ENCODE data around the gene ATP11A. TPM values are rescaled to one million over a fixed set of nuclear protein-coding genes. Genes with fewer than 3 reads are reported as not detected.

Gene ATP11A
- total and polyA plus RNA-seq, 8 donors, result 9.3 to 51.0 (median 30.5) TPM

GRCh38 chr13:112918266-112918665 lies 228.4 kb downstream of the ATP11A start:
- intact Hi-C loops (cut with DNase I), result no loop called here
- Histone ChIP-seq H3K9me3 (no peaks in the 10 kb centered on the region), H3K36me3 (no peaks in the 10 kb centered on the region), H3K27me3 (no peaks in the 10 kb centered on the region), H3K4me3 (no peak overlapping the region), H3K4me1 (no peaks in the 10 kb centered on the region), H3K27ac (no peak overlapping the region)
- 84 to 91% methylated on average over 8 of the region's 8 CpGs for WGBS, 2 donors
- FAIRE-seq (no peak), DNase-seq (no peak), ATAC-seq (no peak)
- no peak for TF ChIP-seq CTCF (IDR thresholded peaks at IDR 0.05)

- no peak for ATAC-seq
- no peaks in the 10 kb centered on the region for H3K4me1 ChIP-seq
- FAIRE-seq, result no peak
- no peak overlapping the region for H3K4me3 ChIP-seq
- TF ChIP-seq CTCF (IDR thresholded peaks at IDR 0.05), result no peak
- DNase-seq, result no peak
- 89 to 90% methylated on average over 13 of the region's 13 CpGs for WGBS, 2 donors
- intact Hi-C loops (cut with DNase I), result no loop called here
- no peaks in the 10 kb centered on the region for H3K36me3 ChIP-seq
- no peak overlapping the region for H3K27ac ChIP-seq
- no peaks in the 10 kb centered on the region for H3K27me3 ChIP-seq
- no peaks in the 10 kb centered on the region for H3K9me3 ChIP-seq
These were observed 228.9 kb downstream of the ATP11A start for GRCh38 chr13:112918746-112919145.

- peaks cover 0 to 3% (median 0%) of the 10 kb centered on the region in 3 donors for H3K4me1 ChIP-seq
- DNase-seq (no peak), ATAC-seq (no peak), FAIRE-seq (no peak)
- H3K4me3 ChIP-seq, result no peak overlapping the region
- H3K9me3 ChIP-seq, result no peaks in the 10 kb centered on the region
- TF ChIP-seq CTCF (IDR thresholded peaks at IDR 0.05), result no peak
- no peaks in the 10 kb centered on the region for H3K36me3 ChIP-seq
- no peak overlapping the region for H3K27ac ChIP-seq
- intact Hi-C loops (cut with DNase I), result no loop called here
- whole genome bisulfite sequencing, 2 donors, result 79 to 89% methylated on average over 12 of the region's 12 CpGs
- no peaks in the 10 kb centered on the region for H3K27me3 ChIP-seq
These were observed 234.1 kb downstream of the ATP11A start for GRCh38 chr13:112923962-112924361.

- H3K4me1 ChIP-seq, result peaks cover 0 to 7% (median 1%) of the 10 kb centered on the region in 3 donors
- no peaks in the 10 kb centered on the region for H3K36me3 ChIP-seq
- FAIRE-seq (no peak), DNase-seq (no peak), ATAC-seq (no peak)
- no peak overlapping the region for H3K27ac ChIP-seq
- H3K27me3 ChIP-seq, result no peaks in the 10 kb centered on the region
- intact Hi-C loops (cut with DNase I), result no loop called here
- no peaks in the 10 kb centered on the region for H3K9me3 ChIP-seq
- 85 to 91% methylated on average over 2 of the region's 2 CpGs for WGBS, 2 donors
- no peak overlapping the region for H3K4me3 ChIP-seq
- no peak for TF ChIP-seq CTCF (IDR thresholded peaks at IDR 0.05)
These were observed 234.5 kb downstream of the ATP11A start for GRCh38 chr13:112924365-112924764.

GRCh38 chr13:112926003-112926402 lies 236.2 kb downstream of the ATP11A start:
- no peak overlapping the region for H3K27ac ChIP-seq
- no peak overlapping the region for H3K4me3 ChIP-seq
- intact Hi-C loops (cut with DNase I), result no loop called here
- DNase-seq (no peak), ATAC-seq (no peak), FAIRE-seq (no peak)
- no peaks in the 10 kb centered on the region for H3K36me3 ChIP-seq
- H3K4me1 ChIP-seq, result peaks cover 0 to 9% (median 5%) of the 10 kb centered on the region in 3 donors
- H3K9me3 ChIP-seq, result no peaks in the 10 kb centered on the region
- no peak for TF ChIP-seq CTCF (IDR thresholded peaks at IDR 0.05)
- H3K27me3 ChIP-seq, result no peaks in the 10 kb centered on the region
- 91 to 97% methylated on average over 15 of the region's 15 CpGs for WGBS, 2 donors

All from pancreas (tissue), 10 donors.